Lung (tissue), 12 donors: ENCODE measurements around the gene ARID1B. TPM values are rescaled to one million over a fixed set of nuclear protein-coding genes. Genes with fewer than 3 reads are reported as not detected.

Experiments used
- ATAC-seq: fragments of 200-7000 bp; cut with Tn5 transposase; one replicate; pipeline ENCODE4 v1.9.1; 2020; ENCODE audit warnings: moderate number of reproducible peaks; ENCODE audit not compliant: insufficient read depth, low FRiP score
- DNase-seq, 3 donors: peaks; one replicate each; pipeline ENCODE4 v3.0.0-alpha.2; 2013 to 2017
- H3K27ac ChIP-seq, 2 donors: one replicate each; pipeline ENCODE4 v1.5.1; 2013; ENCODE audit warnings: mild to moderate bottlenecking in 2 of 2, moderate library complexity in 2 of 2, control low read depth in 1 of 2, inconsistent platforms in 1 of 2, low read depth in 1 of 2, low read length in 1 of 2
- H3K27me3 ChIP-seq, 3 donors: one replicate each; pipeline ENCODE4 v1.5.1; 2013; ENCODE audit warnings: low read length in 2 of 3; ENCODE audit not compliant: control insufficient read depth in 3 of 3, insufficient read depth in 3 of 3
- H3K36me3 ChIP-seq, 4 donors: one replicate each; pipeline ENCODE4 v1.5.1; 2013; ENCODE audit warnings: low read length in 4 of 4, mild to moderate bottlenecking in 1 of 4, moderate library complexity in 1 of 4; ENCODE audit not compliant: control insufficient read depth in 4 of 4, insufficient read depth in 4 of 4
- H3K4me1 ChIP-seq, 5 donors: one replicate each; pipeline ENCODE4 v1.5.1; 2013; ENCODE audit warnings: low read length in 5 of 5, mild to moderate bottlenecking in 2 of 5, moderate library complexity in 1 of 5; ENCODE audit not compliant: control insufficient read depth in 5 of 5, insufficient read depth in 5 of 5
- H3K4me3 ChIP-seq: one replicate; pipeline ENCODE4 v1.5.1; 2013; ENCODE audit warnings: mild to moderate bottlenecking, control low read depth, moderate library complexity
- H3K9ac ChIP-seq, 2 donors: one replicate each; pipeline ENCODE4 v1.5.1; 2013; ENCODE audit warnings: low read length in 2 of 2, control low read depth in 1 of 2; ENCODE audit not compliant: insufficient read depth in 1 of 2
- H3K9me3 ChIP-seq, 4 donors: one replicate each; pipeline ENCODE4 v1.5.1; 2013; ENCODE audit warnings: low read length in 3 of 4, mild to moderate bottlenecking in 1 of 4, moderate library complexity in 1 of 4; ENCODE audit not compliant: control insufficient read depth in 4 of 4, insufficient read depth in 3 of 4
- CTCF ChIP-seq: IDR thresholded peaks from 2 replicates; pipeline ENCODE4 v1.5.1; 2012; ENCODE audit warnings: mild to moderate bottlenecking; ENCODE audit errors: control extremely low read depth, extremely low read depth
- WGBS, 2 donors: extraction: QIAGEN DNeasy Blood & Tissue Kit; methylation state at CpG; one replicate each; pipeline ENCODE4 v1.1.7; 2013; 5-methylcytosine and 5-hydroxymethylcytosine counted together
- polyA plus RNA-seq, 2 donors: library from polyadenylated mRNA; stranded (reverse); fragments of 200-250 nt; gene quantifications; one replicate each; pipeline ENCODE4 v1.2.1, GENCODE V29; 2013
- total RNA-seq, 2 donors: library from RNA; depleted of rRNA in 1 of 2; stranded (reverse); fragments of >200 nt in 1 of 2; gene quantifications; one replicate each; pipeline ENCODE4 v1.2.1, GENCODE V29; 2014 to 2021
- donor health status: control.
- donor health status: control.
- donor health status: Bipolar disorder and iron deficiency.
- donor health status: healthy.
- donor health status: DM: yes; HTN: yes; CAD: no.

Gene ARID1B
- total and polyA plus RNA-seq, 4 donors = 10.5 to 239 (median 50.9) TPM

DNA sequence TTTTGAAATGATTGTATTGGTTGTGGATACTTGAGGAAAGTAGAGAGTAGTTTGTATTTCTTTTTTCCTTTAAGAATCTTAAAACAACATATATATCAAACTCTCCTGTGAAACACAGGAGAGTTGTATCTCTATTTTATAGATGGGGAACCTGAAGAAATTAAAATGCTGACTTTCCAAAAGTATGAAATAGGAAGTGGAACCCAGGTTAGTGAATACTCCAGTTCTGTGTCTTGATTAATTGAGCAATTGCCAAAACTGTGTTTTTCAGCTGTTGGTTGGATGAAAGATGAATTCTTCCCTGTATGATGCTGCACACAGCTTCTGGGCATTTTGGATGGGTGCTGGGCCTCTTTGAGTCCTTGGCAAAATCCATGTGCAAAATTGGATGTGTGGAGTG lies 86.3 kb downstream of the ARID1B start:
- DNase-seq = no peak
- Histone ChIP-seq H3K9me3 (no peaks in the 10 kb centered on the region), H3K27ac (no peak overlapping the region), H3K27me3 (no peaks in the 10 kb centered on the region), H3K4me3 (no peak overlapping the region), H3K4me1 (peaks cover 5 to 24% (median 10%) of the 10 kb centered on the region in 5 donors), H3K36me3 (no peaks in the 10 kb centered on the region), H3K9ac (no peak overlapping the region)
- ATAC-seq = no peak
- no peak for TF ChIP-seq CTCF

DNA sequence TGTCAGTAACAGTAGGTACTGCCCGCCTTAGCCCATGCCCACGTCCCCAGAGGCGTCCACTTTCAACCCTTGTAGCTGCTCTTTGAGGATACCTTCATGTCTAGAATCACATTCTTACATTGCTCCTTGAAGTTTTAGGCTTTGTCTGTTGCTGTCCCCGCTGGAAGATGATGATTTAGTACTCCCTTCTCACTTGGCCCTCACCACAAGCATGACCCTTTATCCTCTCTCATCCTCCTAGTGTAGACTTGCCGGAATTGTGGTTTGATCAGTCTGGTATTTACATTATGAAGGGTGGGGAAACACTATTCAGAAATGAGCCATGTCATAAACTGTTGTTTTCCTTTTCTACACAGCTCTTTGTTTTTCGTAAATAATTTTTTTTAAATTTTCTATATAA lies 87.4 kb downstream of the ARID1B start:
- no peak overlapping the region for H3K9ac ChIP-seq
- H3K4me1 ChIP-seq = peaks cover 5 to 21% (median 14%) of the 10 kb centered on the region in 5 donors
- no peak for ATAC-seq
- 90 to 92% methylated on average over 6 of the region's 6 CpGs for WGBS, 2 donors
- H3K27ac ChIP-seq = no peak overlapping the region
- no peak for TF ChIP-seq CTCF
- DNase-seq = no peak
- no peaks in the 10 kb centered on the region for H3K36me3 ChIP-seq
- H3K9me3 ChIP-seq = no peaks in the 10 kb centered on the region
- H3K27me3 ChIP-seq = no peaks in the 10 kb centered on the region
- H3K4me3 ChIP-seq = no peak overlapping the region

- DNase-seq (no peak), ATAC-seq (no peak)
- Histone ChIP-seq H3K36me3 (no peaks in the 10 kb centered on the region), H3K9ac (no peak overlapping the region), H3K27me3 (no peaks in the 10 kb centered on the region), H3K27ac (no peak overlapping the region), H3K9me3 (no peaks in the 10 kb centered on the region), H3K4me3 (no peak overlapping the region), H3K4me1 (peaks cover 7 to 24% (median 14%) of the 10 kb centered on the region in 5 donors)
- TF ChIP-seq CTCF = no peak
- WGBS, 2 donors = 38 to 74% methylated on average over 1 of the region's 1 CpG
Measured at GRCh38 chr6:156865019-156865629, 87.9 kb downstream of the ARID1B start.
